ENCODE measurements around the gene GALNT16.

The GALNT16 gene

DNA sequence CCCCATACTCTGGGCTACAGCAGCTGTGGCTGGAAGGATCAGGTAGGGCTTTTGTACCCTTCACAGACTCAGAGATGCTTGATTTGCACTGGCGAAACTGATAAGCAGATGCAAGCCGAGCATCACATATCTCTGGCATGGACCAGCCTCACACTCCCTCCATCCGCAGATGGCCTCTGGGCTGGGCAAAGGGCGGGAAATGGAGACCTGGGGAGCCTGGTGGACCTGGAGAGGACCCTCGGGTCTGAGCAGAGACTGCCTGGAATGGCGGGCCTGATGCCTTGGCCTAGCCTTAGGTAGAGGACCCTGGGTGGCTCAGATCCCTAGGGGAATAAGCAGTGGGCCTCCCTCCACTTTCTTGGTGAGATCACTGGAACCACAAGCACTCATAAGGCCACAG, 53.2 kb downstream of the GALNT16 start:
- TF ChIP-seq POLR2A (IDR thresholded peaks at IDR 0.05; ENCODE audit: extremely low read depth, insufficient read length) (no peak), MYC (IDR thresholded peaks at IDR 0.05; ENCODE audit: low read depth, low read length) (no peak)
- TF ChIP-seq, protein P1, sequence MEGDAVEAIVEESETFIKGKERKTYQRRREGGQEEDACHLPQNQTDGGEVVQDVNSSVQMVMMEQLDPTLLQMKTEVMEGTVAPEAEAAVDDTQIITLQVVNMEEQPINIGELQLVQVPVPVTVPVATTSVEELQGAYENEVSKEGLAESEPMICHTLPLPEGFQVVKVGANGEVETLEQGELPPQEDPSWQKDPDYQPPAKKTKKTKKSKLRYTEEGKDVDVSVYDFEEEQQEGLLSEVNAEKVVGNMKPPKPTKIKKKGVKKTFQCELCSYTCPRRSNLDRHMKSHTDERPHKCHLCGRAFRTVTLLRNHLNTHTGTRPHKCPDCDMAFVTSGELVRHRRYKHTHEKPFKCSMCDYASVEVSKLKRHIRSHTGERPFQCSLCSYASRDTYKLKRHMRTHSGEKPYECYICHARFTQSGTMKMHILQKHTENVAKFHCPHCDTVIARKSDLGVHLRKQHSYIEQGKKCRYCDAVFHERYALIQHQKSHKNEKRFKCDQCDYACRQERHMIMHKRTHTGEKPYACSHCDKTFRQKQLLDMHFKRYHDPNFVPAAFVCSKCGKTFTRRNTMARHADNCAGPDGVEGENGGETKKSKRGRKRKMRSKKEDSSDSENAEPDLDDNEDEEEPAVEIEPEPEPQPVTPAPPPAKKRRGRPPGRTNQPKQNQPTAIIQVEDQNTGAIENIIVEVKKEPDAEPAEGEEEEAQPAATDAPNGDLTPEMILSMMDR (IDR thresholded peaks at IDR 0.05; ENCODE audit: low read depth, low read length): no peak
- TF ChIP-seq, protein P2, sequence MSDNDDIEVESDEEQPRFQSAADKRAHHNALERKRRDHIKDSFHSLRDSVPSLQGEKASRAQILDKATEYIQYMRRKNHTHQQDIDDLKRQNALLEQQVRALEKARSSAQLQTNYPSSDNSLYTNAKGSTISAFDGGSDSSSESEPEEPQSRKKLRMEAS (IDR thresholded peaks at IDR 0.05; ENCODE audit: low read depth, low read length): no peak

DNA sequence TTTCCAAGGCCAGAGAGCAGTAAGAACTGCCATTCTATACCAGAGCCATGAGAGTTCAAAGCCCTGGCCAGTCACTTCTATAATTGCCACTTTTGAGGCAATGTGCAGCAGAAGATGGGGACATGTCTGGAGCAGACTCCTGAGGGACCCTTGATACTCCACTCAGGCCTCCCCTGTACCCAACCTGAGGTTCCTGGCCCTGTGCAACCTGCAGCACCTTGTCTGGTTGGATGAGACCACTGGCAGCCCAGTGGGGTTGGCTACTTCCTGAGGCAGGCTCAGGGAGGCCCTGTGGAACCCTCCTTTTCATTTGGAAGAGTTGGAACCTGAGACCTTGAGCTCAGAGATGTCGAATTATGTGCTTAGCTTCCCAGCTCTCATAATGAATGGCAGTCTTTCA, 54.4 kb downstream of the GALNT16 start:
- no peak overlapping the region for H3K4me3 ChIP-seq (ENCODE audit: low read depth, low read length)
- no peak for DNase-seq (ENCODE audit: low read depth)
- TF ChIP-seq, protein P1 (IDR thresholded peaks at IDR 0.05; ENCODE audit: low read depth, low read length): no peak
- TF ChIP-seq POLR2A (IDR thresholded peaks at IDR 0.05; ENCODE audit: extremely low read depth, insufficient read length) (no peak), MYC (IDR thresholded peaks at IDR 0.05; ENCODE audit: low read depth, low read length) (no peak)
- TF ChIP-seq, protein P2 (IDR thresholded peaks at IDR 0.05; ENCODE audit: low read depth, low read length): no peak

More for the DNA sequence above, 53.2 kb downstream of the GALNT16 start:
- no peak for DNase-seq (ENCODE audit: low read depth)
- no peak overlapping the region for H3K4me3 ChIP-seq (ENCODE audit: low read depth, low read length)

DNA sequence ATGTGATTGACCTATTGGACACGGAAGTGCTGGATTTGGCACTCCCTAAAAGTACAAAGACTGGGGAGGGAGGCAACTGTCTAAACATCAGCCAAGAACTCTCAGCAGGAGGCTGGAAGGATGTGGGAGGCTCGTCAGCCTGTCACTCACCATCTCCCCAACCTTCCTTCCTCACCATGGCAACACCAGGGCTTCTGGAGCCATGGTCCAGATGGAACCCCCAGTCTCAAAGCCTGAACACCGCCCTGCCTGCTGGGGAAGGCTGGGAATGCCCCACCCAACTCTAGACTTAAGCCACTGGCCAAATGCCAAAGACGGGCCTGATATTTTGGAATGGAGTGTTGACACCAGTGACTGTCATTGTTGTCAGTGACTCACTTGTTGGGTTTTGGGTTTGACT, 55.3 kb downstream of the GALNT16 start:
- no peak for DNase-seq (ENCODE audit: low read depth)
- H3K4me3 ChIP-seq (ENCODE audit: low read depth, low read length): no peak overlapping the region
- TF ChIP-seq, protein P2 (IDR thresholded peaks at IDR 0.05; ENCODE audit: low read depth, low read length): no peak
- TF ChIP-seq, protein P1 (IDR thresholded peaks at IDR 0.05; ENCODE audit: low read depth, low read length): no peak
- no peak for TF ChIP-seq POLR2A (IDR thresholded peaks at IDR 0.05; ENCODE audit: extremely low read depth, insufficient read length)
- TF ChIP-seq MYC (IDR thresholded peaks at IDR 0.05; ENCODE audit: low read depth, low read length): no peak

DNA sequence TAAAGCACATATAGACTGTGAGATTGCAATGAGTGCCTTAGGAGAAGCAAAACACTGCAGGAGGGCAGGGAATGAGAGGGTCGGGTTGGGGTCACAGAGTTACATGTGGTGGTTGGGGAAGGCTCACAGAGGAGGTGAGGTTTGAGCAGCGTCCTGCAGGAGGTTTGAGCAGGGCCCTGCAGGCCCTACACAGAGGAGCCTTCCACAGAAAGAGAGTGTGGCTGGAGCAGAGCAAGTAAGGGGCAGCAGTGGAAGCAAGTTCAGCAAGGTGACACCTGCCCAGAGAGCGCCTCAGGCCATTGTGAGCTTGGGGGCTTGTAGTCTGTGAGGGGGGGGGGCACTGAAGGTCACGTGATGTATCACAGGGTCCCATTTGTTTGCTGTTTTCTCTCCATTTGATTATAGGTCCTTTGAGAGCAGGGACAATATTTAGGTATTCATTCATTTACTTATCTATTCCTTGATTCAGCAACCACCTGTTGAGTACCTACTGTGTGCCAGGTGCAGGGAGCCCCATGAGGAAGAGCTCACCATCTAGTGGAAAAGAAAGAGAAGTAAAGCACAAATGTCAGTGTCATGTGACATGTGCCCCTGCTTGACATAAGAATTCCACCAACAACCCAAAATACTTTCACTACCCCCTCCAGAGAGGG, 56.6 kb downstream of the GALNT16 start:
- TF ChIP-seq, protein P1 (IDR thresholded peaks at IDR 0.05; ENCODE audit: low read depth, low read length): no peak
- TF ChIP-seq MYC (IDR thresholded peaks at IDR 0.05; ENCODE audit: low read depth, low read length) (no peak), POLR2A (IDR thresholded peaks at IDR 0.05; ENCODE audit: extremely low read depth, insufficient read length) (no peak)
- TF ChIP-seq, protein P2 (IDR thresholded peaks at IDR 0.05; ENCODE audit: low read depth, low read length): no peak
- H3K4me3 ChIP-seq (ENCODE audit: low read depth, low read length): no peak overlapping the region
- DNase-seq (ENCODE audit: low read depth): no peak

DNA sequence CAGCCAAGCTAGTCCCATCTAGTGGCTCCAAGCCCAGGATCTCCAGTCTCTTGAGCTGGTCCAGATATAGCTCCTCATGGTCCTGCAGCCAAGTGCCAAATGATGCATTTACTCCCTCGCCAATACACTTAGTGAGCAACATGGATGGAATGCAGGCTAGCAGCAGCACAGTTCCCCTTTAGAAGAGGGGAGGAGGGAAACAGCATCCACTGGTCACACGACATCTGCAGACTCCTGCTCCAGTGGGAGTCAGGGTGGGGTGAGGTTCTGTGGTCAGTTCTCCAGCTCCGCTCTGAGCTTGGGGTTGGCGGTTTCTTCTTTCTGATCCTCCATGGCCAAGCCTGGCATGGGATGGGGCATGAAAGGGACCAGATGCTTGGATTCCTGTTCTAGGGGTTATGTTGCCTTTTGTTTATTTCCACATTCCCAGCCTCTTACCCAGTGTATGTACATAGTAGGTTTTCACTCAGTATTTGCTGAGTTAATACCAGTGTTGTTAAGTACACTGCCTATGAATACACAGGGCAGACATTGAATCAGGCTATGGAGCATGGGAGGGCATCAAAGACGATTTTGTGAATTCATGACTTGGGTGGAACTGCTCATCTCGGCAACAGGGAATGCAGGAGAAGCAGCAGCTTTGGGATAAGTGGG, 57.3 kb downstream of the GALNT16 start:
- H3K4me3 ChIP-seq (ENCODE audit: low read depth, low read length): no peak overlapping the region
- no peak for DNase-seq (ENCODE audit: low read depth)
- TF ChIP-seq, protein P1 (IDR thresholded peaks at IDR 0.05; ENCODE audit: low read depth, low read length): no peak
- TF ChIP-seq MYC (IDR thresholded peaks at IDR 0.05; ENCODE audit: low read depth, low read length): no peak
- no peak for TF ChIP-seq POLR2A (IDR thresholded peaks at IDR 0.05; ENCODE audit: extremely low read depth, insufficient read length)
- TF ChIP-seq, protein P2 (IDR thresholded peaks at IDR 0.05; ENCODE audit: low read depth, low read length): no peak

Measured in NB4 (cell line).